ENCODE results near the gene SLC5A8. TPM values are rescaled to one million over a fixed set of nuclear protein-coding genes. Genes with fewer than 3 reads are reported as not detected.

Gene SLC5A8
- total RNA-seq, 1 experiment from 2014 or later = 0.07 TPM

GRCh38 chr12:101207086-101207780 is 2.8 kb downstream of the SLC5A8 start:
- H3K36me3 Mint-ChIP-seq (ENCODE audit: insufficient read depth in 1 of 3, low read depth in 3 of 3) = no peaks in the 10 kb centered on the region
- H2BK15ac ChIP-seq (ENCODE audit: low read depth, low read length) = no peak overlapping the region
- H3K27me3 ChIP-seq (ENCODE audit: insufficient read depth, low read length) = peaks cover 10% of the 10 kb centered on the region; the same call in 1 of the 2 replicates
- H2BK12ac ChIP-seq (ENCODE audit: insufficient read length, low read depth, low read length) = no peak overlapping the region
- H3K4me2 ChIP-seq (ENCODE audit: insufficient read depth, insufficient read length, low read length) = no peak overlapping the region
- no peak overlapping the region for H3K14ac ChIP-seq (ENCODE audit: insufficient read depth, low read length)
- H3K79me1 ChIP-seq (ENCODE audit: insufficient read depth, low read depth, low read length, poor library complexity, severe bottlenecking) = no peaks in the 10 kb centered on the region
- H4K20me1 ChIP-seq (ENCODE audit: control insufficient read depth, insufficient read depth, insufficient read length) = no peaks in the 10 kb centered on the region
- no peak overlapping the region for H3T11ph ChIP-seq (ENCODE audit: low read length)
- H3K56ac ChIP-seq (ENCODE audit: insufficient read length, low read depth, low read length) = no peak overlapping the region
- H4K8ac ChIP-seq (replicated peaks; ENCODE audit: insufficient read length, low read depth, low read length) = no peak overlapping the region
- H4K5ac ChIP-seq (ENCODE audit: insufficient read length, low read depth, low read length) = no peak overlapping the region
- H3K4me1 Mint-ChIP-seq = peaks cover 11% of the 10 kb centered on the region in 2 experiments; a peak in 3 of 4 replicates
- no peak overlapping the region for H2BK120ac ChIP-seq (ENCODE audit: low read depth, low read length, poor library complexity, severe bottlenecking)
- no peak overlapping the region for H3K18ac ChIP-seq (ENCODE audit: insufficient read length, low read depth, low read length)
- H2AK5ac ChIP-seq (ENCODE audit: insufficient read length, low read length) = no peak overlapping the region
- H3K4me3 Mint-ChIP-seq = no peak overlapping the region
- no peak overlapping the region for H2BK20ac ChIP-seq (ENCODE audit: low read depth, low read length, poor library complexity, severe bottlenecking)
- no peak overlapping the region for H2AFZ ChIP-seq (ENCODE audit: low read length)
- no peak overlapping the region for H3K23ac ChIP-seq (ENCODE audit: insufficient read length, low read depth, low read length)
- H3K23me2 ChIP-seq (ENCODE audit: insufficient read length, low read depth, low read length, poor library complexity, severe bottlenecking) = peaks cover 4% of the 10 kb centered on the region
- H3K27me3 Mint-ChIP-seq (ENCODE audit: low read depth) = peaks cover 29% of the 10 kb centered on the region
- H3K9ac ChIP-seq (ENCODE audit: extremely low read depth, insufficient read length, low read length) = no peak overlapping the region
- H3K4me1 ChIP-seq (ENCODE audit: insufficient read depth, low read length) = no peaks in the 10 kb centered on the region
- no peak overlapping the region for H3K27ac Mint-ChIP-seq
- H3K4ac ChIP-seq (ENCODE audit: low read depth, low read length) = no peak overlapping the region
- WGBS (ENCODE audit: extremely low coverage, insufficient read length, low lambda C conversion rate) = no CpG with 5 or more reads among the region's 5 CpGs
- no peak for DNase-seq
- no peaks in the 10 kb centered on the region for H3K9me3 Mint-ChIP-seq
- H2BK5ac ChIP-seq (ENCODE audit: insufficient read length, low read length) = no peak overlapping the region
- no peak for TF ChIP-seq CTCF (conservative IDR thresholded peaks at IDR 0.05)
- H3K27ac ChIP-seq (ENCODE audit: insufficient read length, low read depth, low read length) = no peak overlapping the region
- H3K79me2 ChIP-seq (ENCODE audit: insufficient read depth, low read length) = no peaks in the 10 kb centered on the region
- H3K9me3 ChIP-seq (ENCODE audit: control insufficient read depth, low read depth, low read length) = no peaks in the 10 kb centered on the region
- H4K91ac ChIP-seq (ENCODE audit: insufficient read length, low read depth, low read length) = no peak overlapping the region
